Measurements from ENCODE around the gene MATR3. TPM values are rescaled to one million over a fixed set of nuclear protein-coding genes. Genes with fewer than 3 reads are reported as not detected.

Gene MATR3
- total RNA-seq, 3 donors from 2014 or later = 201 to 208 (median 202) TPM

GRCh38 chr5:139282197-139282557, 11.4 kb upstream of the MATR3 start:
- no peaks in the 10 kb centered on the region for H3K27me3 Mint-ChIP-seq (ENCODE audit: low read depth)
- peaks cover 10% of the 10 kb centered on the region for H3K4me1 Mint-ChIP-seq (ENCODE audit: low read depth)
- peaks cover 60% of the 10 kb centered on the region for H3K36me3 Mint-ChIP-seq (ENCODE audit: insufficient read depth)
- DNase-seq (no peak), ATAC-seq (no peak)
- no peaks in the 10 kb centered on the region for H3K9me3 Mint-ChIP-seq
- no peak overlapping the region for H3K4me3 Mint-ChIP-seq

DNA sequence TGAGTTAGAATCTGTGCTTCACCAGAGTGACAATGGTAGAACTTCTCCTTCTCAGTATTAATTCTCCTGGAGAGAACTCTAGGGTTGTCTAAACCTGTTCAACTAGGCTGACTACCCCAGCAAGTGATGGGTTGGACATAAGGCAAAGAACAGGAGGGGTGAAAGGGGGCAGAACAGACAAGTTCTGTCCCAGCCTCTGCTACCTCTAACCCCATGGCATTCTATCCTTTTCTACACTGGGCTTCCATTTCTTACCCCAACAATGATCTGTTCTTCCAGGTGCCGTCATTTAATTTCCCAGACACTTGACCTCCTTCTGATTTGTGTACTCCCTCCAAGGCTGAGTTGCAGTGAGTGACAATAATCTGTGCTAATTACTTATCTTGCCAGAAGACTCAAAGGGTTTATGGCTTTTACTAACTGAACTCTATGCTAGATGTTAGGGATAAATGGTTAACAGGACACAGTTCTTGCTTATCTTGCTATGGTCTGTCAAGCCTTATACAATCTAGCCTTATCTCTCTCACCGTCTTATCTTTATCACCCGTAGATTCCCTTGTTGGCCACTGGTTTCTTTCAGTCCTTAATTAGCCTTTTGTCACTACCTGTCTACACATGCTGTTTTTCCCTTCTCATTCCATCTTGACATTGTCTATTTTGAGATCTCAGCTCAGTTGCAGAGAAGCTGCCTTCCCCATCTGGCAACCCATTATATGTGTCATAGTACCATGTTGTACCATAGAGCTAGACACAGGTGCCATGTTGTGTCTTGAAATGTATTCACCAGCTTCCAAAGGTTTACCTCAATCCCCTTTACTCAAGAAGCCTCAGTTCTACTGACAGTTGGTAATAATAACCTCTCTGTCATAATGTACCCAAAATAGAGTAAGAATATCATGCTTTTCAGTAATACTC, 10.0 kb upstream of the MATR3 start:
- Mint-ChIP-seq H3K27me3 (ENCODE audit: low read depth) (no peaks in the 10 kb centered on the region), H3K4me3 (no peak overlapping the region), H3K9me3 (no peaks in the 10 kb centered on the region), H3K4me1 (ENCODE audit: low read depth) (peaks cover 5% of the 10 kb centered on the region), H3K36me3 (ENCODE audit: insufficient read depth) (peaks cover 57% of the 10 kb centered on the region)
- ATAC-seq = no peak
- no peak for DNase-seq

GRCh38 chr5:139284295-139284694, 9.2 kb upstream of the MATR3 start:
- DNase-seq (no peak), ATAC-seq (no peak)
- Mint-ChIP-seq H3K27me3 (ENCODE audit: low read depth) (no peaks in the 10 kb centered on the region), H3K4me1 (ENCODE audit: low read depth) (peaks cover 2% of the 10 kb centered on the region), H3K9me3 (no peaks in the 10 kb centered on the region), H3K36me3 (ENCODE audit: insufficient read depth) (peaks cover 52% of the 10 kb centered on the region), H3K4me3 (no peak overlapping the region)

- Mint-ChIP-seq H3K4me1 (ENCODE audit: low read depth) (no peaks in the 10 kb centered on the region), H3K9me3 (no peaks in the 10 kb centered on the region), H3K4me3 (no peak overlapping the region), H3K36me3 (ENCODE audit: insufficient read depth) (peaks cover 39% of the 10 kb centered on the region), H3K27me3 (ENCODE audit: low read depth) (no peaks in the 10 kb centered on the region)
- DNase-seq = no peak
- no peak for ATAC-seq
Observed at GRCh38 chr5:139285651-139286392, 7.7 kb upstream of the MATR3 start.

DNA sequence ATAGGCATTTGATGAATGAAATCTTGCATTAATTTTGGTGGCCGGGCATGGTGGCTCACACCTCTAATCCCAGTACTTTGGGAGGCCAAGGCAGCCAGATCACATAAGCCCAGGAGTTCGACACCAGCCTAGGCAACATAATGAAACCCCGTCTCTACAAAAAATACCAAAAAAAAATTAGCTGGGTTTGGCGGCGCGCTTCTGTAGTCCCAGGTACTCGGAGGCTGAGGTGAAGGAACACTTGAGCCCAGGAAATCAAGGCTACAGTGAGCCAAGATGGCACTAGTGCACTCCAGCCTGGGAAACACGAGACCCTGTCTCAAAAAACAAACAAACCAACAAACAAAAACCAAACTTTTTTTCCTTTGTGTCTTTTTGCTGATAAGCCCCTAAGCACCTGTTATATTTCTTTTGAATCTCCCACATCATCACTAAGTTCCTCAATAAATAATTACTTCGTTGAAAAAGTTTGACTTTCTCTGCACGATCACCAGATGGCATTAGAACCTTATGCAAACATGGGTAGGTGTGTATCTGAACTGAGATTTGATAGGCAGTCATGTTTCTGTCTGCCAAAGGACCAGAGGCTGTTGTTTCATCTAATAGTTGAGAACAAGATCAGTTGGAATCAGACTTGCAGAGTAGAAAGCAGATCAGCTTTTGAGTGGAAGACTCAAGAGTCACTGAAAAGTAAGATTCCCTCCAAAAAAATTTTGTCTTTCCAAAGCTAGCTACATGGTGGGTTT, 5.5 kb upstream of the MATR3 start:
- peak in 1 of 2 donors; percentile 23 for ATAC-seq

DNA sequence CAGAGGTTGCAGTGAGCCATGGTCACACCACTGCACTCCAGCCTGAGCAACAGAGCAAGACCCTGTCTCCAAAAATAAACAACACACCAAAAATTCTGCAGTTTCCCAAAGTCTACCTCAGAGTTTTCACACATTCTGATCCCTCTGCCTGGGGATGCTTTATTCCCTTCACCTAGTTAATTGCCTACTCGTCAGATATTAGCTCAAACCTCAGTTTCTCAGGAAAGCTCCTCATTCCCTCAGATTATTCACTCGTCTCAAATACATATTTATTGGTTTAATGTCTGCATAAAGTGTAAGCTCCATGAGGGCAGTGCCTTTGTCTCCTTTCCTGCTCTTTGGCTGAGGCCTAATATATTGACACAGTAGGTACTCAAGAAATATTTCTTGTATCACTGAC, 2.5 kb upstream of the MATR3 start:
- Mint-ChIP-seq H3K9me3 (no peaks in the 10 kb centered on the region), H3K4me3 (no peak overlapping the region), H3K27me3 (ENCODE audit: low read depth) (no peaks in the 10 kb centered on the region), H3K36me3 (ENCODE audit: insufficient read depth) (peaks cover 20% of the 10 kb centered on the region), H3K4me1 (ENCODE audit: low read depth) (peaks cover 13% of the 10 kb centered on the region)
- DNase-seq = no peak
- ATAC-seq = no peak

More for the DNA sequence above, 5.5 kb upstream of the MATR3 start:
- Mint-ChIP-seq H3K36me3 (ENCODE audit: insufficient read depth) (peaks cover 28% of the 10 kb centered on the region), H3K9me3 (no peaks in the 10 kb centered on the region), H3K4me3 (no peak overlapping the region), H3K27me3 (ENCODE audit: low read depth) (no peaks in the 10 kb centered on the region), H3K4me1 (ENCODE audit: low read depth) (peaks cover 5% of the 10 kb centered on the region)
- no peak for DNase-seq

GRCh38 chr5:139293202-139293506, 386 bp upstream of the MATR3 start:
- peaks cover 19% of the 10 kb centered on the region for H3K36me3 Mint-ChIP-seq (ENCODE audit: insufficient read depth)
- H3K9me3 Mint-ChIP-seq = no peaks in the 10 kb centered on the region
- DNase-seq (no peak), ATAC-seq (no peak)
- H3K27me3 Mint-ChIP-seq (ENCODE audit: low read depth) = no peaks in the 10 kb centered on the region
- peaks cover 34% of the 10 kb centered on the region for H3K4me1 Mint-ChIP-seq (ENCODE audit: low read depth)
- H3K4me3 Mint-ChIP-seq = peak overlapping the region; percentile 98

DNA sequence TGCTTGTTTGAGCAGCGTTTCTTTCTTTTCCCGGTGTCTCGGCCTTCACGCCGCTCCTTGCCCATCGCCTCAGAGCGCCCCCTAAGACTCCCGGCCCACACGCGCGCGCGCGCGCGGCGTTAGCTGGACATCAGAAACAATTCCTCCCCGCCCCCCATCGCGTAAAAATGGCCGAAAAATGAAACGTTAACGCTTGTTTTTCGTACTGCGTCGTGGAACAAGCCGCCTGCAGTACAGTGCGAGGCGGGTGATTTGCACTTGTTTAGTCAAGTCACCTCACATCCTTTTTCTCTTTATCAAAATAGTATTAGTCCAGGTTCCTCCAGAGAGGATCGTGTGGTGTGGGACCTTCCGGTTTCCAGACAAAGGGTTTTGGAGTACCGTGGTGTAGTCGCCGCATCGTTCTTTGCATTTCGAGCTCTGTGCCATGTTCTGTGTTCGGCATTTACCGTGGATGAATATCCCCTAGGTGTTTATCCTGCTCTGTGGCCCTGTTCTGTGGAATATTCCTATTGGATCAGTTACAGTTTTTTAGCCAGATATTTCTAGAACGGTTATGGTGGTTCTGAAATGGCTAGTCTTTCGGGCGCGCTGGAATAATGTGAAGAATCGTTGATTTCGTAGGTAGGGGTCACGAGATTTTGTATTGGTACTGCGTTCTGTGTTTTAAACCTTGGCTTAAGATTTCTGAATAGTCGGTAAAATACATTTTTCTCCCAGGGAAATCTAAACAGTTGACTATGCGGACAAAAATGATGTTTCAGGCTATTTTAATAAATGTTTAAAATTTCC, 1.0 kb downstream of the MATR3 start:
- peak; percentile 16 to 19 for ATAC-seq
- peak overlapping the region; percentile 98 for H3K4me3 Mint-ChIP-seq
- H3K9me3 Mint-ChIP-seq = no peaks in the 10 kb centered on the region
- H3K36me3 Mint-ChIP-seq (ENCODE audit: insufficient read depth) = peaks cover 21% of the 10 kb centered on the region
- DNase-seq = peak; percentile 28
- peaks cover 48% of the 10 kb centered on the region for H3K4me1 Mint-ChIP-seq (ENCODE audit: low read depth)
- H3K27me3 Mint-ChIP-seq (ENCODE audit: low read depth) = no peaks in the 10 kb centered on the region

GRCh38 chr5:139295346-139296057, 2.0 kb downstream of the MATR3 start:
- Mint-ChIP-seq H3K9me3 (no peaks in the 10 kb centered on the region), H3K36me3 (ENCODE audit: insufficient read depth) (peaks cover 22% of the 10 kb centered on the region), H3K4me3 (peak overlapping the region; percentile 98), H3K27me3 (ENCODE audit: low read depth) (no peaks in the 10 kb centered on the region), H3K4me1 (ENCODE audit: low read depth) (peaks cover 57% of the 10 kb centered on the region)
- ATAC-seq (no peak), DNase-seq (no peak)

DNA sequence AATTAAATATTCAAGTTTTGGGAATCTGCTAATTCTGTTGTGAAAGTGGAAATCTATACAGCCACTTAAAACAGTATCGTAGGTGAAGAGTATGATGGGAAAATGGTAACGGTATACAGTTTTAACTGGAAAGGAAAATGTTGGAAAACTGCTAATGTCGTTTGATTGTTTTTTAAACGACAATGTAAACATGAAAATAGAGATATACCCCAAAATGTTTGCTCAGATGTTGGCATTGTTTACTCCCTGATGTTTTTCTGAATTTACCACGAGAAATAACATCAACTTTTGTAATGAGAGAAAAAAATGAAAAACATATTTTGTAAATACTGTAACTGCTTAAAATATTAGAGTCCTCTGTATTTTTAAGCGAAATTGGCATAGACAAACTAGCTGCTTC, 2.7 kb downstream of the MATR3 start:
- H3K9me3 Mint-ChIP-seq = no peaks in the 10 kb centered on the region
- no peak for ATAC-seq
- peak overlapping the region; percentile 98 for H3K4me3 Mint-ChIP-seq
- H3K4me1 Mint-ChIP-seq (ENCODE audit: low read depth) = peaks cover 64% of the 10 kb centered on the region
- peaks cover 22% of the 10 kb centered on the region for H3K36me3 Mint-ChIP-seq (ENCODE audit: insufficient read depth)
- no peaks in the 10 kb centered on the region for H3K27me3 Mint-ChIP-seq (ENCODE audit: low read depth)
- DNase-seq = no peak

DNA sequence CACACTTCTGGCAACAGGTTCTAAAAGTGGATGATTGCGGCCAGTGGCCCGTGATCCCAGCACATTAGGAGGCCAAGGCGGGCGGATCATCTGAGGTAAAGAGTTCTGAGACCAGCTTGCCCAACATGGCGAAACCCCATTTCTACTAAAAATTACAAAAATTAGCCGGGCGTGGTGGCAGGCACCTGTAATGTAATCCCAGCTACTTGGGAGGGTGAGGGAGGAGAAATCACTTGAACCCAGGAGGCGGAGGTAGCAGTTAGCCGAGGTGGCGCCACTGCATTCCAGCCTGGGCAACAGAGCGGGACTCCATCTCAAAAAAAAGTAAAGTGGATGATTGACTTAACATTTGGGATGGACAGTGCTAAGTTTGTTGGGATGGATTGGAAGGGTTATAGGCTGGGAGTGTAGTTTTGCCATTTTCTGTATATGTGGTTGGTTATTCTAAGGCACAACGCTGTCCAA, 3.4 kb downstream of the MATR3 start:
- H3K27me3 Mint-ChIP-seq (ENCODE audit: low read depth) = no peaks in the 10 kb centered on the region
- H3K36me3 Mint-ChIP-seq (ENCODE audit: insufficient read depth) = peaks cover 27% of the 10 kb centered on the region
- ATAC-seq = no peak
- no peaks in the 10 kb centered on the region for H3K9me3 Mint-ChIP-seq
- DNase-seq = no peak
- peaks cover 71% of the 10 kb centered on the region for H3K4me1 Mint-ChIP-seq (ENCODE audit: low read depth)
- peak overlapping the region; percentile 98 for H3K4me3 Mint-ChIP-seq

GRCh38 chr5:139297439-139298133, 4.0 kb downstream of the MATR3 start:
- Mint-ChIP-seq H3K9me3 (no peaks in the 10 kb centered on the region), H3K4me1 (ENCODE audit: low read depth) (peaks cover 73% of the 10 kb centered on the region), H3K4me3 (peak overlapping the region; percentile 98), H3K36me3 (ENCODE audit: insufficient read depth) (peaks cover 29% of the 10 kb centered on the region), H3K27me3 (ENCODE audit: low read depth) (no peaks in the 10 kb centered on the region)
- no peak for DNase-seq
- no peak for ATAC-seq

- ATAC-seq (no peak), DNase-seq (no peak)
- Mint-ChIP-seq H3K9me3 (no peaks in the 10 kb centered on the region), H3K27me3 (ENCODE audit: low read depth) (no peaks in the 10 kb centered on the region), H3K4me1 (ENCODE audit: low read depth) (peaks cover 78% of the 10 kb centered on the region), H3K36me3 (ENCODE audit: insufficient read depth) (peaks cover 29% of the 10 kb centered on the region), H3K4me3 (peak overlapping the region; percentile 98)
Observed at GRCh38 chr5:139298242-139298641, 4.7 kb downstream of the MATR3 start.
